Fibroblast of villous mesenchyme (primary cell): ENCODE measurements around the gene NFXL1. TPM values are rescaled to one million over a fixed set of nuclear protein-coding genes. Genes with fewer than 3 reads are reported as not detected.

Source experiments
- DNase-seq: peaks from one replicate; pipeline ENCODE4 v3.0.0-alpha.2; 2010; ENCODE audit warnings: low read depth
- H3K4me3 ChIP-seq: 2 replicates; pipeline ENCODE4 v1.5.1; 2011; ENCODE audit warnings: low read depth, mild to moderate bottlenecking, low read length
- CTCF ChIP-seq: IDR thresholded peaks from 2 replicates; pipeline ENCODE4 v1.5.1; 2012; ENCODE audit warnings: low read depth, mild to moderate bottlenecking, low read length; ENCODE audit not compliant: insufficient read depth
- total RNA-seq: library from RNA; depleted of rRNA; stranded (reverse); fragments of >200 nt; gene quantifications from 2 replicates; pipeline ENCODE4 v1.2.3, GENCODE V29; 2012

Gene NFXL1
- 10.0 and 11.7 TPM in 2 replicates for total RNA-seq

DNA sequence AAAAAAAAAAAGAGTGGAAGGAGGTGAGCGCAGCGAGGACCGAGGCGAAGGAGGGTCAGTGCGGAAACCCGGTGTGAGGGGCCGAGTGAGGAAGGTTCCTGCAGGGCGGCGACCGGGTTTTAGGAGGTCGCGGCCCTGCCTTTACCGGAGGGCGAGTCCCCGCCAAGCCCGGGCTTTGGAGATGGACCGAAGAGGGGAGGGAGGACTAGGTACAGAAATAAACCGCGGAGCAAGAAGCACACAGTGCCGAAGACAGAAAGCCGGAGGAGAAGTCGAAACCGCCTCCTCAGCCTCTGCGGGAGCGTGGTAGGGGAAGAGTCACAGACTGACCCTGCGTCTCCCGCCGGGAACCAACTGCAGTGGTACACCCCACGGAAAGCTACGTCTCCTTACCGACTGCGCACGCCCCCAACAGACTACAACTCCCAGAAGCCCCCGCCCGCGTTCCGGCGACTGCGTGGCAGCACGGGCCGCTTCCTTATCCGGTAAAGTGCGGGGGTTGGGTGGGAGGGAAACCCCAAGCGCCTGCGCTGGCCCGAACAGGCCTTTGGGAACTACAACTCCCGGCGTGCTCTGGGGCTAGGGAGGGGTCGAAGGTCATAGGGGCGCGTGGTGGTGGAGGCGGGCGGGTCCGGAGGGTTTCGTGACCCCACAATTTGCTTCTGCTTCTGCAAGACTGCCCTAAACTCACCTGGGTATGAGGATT lies at the start of gene NFXL1:
Gene NFXL1 (minus strand): TSS at position 364 of the 706 bp plus-strand sequence. CDS start 380 bp downstream, outside the sequence.
- no peak for TF ChIP-seq CTCF
- peak within 1 kb of the TSS; percentile 97 for H3K4me3 ChIP-seq

DNA sequence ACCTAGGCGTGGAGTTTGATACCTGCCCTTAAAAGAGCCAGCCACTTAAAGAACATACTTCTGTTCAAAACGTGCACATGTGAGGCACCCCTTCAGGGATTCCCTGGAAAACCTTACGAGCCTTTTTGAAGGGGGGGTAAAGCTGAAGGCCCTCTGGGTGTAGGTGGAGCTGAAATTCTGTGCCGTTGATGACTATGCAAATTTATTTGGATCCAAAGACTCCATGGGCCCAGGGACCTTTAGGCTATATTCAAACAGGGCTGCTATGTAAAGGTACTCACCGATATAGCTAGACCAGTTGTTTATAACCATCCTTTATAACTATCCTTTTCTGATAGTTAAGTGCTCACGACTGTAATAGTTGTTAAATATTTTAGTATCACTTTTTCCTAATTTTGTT lies 40.3 kb upstream of the NFXL1 start:
- H3K4me3 ChIP-seq = no peak overlapping the region
- no peak for TF ChIP-seq CTCF
- DNase-seq = no peak

More for the DNA sequence above, at the start of gene NFXL1:
- peak; percentile 98 for DNase-seq

DNA sequence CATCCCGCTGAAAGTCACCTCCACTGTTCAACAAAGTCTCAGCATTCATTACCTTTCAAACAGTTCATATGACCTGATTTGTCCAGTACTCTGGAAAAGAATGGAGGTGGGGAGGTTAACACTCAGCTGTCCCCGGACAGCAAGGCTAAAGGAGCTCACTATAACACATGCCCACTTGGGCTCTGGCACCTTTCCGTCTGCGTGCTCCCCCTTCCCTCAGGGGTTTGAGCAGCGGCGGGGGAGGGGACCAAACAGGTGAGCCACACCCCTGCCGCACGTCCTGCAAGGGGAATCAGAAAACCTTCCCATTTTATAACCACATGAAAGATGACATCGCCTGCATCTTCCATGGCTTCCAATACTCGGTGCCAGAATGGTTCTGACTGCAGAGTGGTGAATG lies 39.9 kb upstream of the NFXL1 start:
- no peak overlapping the region for H3K4me3 ChIP-seq
- TF ChIP-seq CTCF = no peak
- no peak for DNase-seq

DNA sequence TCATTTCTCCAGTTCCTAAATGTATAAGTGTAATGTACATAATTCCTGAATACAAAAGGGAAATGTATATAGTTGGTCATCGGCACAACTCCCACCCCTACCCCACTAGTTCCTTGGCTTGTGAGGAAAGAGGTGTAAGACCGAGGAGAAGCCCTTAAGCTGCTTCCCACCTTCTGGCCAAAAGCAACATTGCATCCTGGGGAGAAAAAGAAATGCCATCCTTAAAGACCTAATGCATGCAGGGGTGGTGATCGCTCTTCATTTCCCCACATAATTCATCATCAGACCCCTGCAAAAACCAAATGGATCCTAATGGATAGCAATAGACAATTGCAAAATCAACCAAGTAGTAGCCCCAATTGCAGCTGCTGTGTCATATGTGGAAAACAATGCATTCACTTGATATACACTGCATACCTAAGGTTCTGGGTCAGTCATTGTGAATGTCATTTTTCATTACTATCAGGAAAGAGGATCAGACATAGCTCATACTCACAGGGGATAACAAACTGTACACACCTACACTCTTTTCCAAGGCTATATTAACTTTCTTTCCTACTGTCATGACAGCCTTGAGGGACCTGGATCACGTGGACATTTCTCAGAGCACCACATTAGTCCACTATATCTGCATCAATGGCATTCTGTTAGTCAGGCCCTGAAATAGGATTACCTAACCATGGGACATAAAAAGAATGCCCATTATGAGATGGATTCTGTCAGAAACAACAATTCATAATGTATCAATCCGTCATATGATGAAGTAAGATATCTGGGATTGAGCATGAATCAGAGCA lies 31.7 kb upstream of the NFXL1 start:
- no peak overlapping the region for H3K4me3 ChIP-seq
- DNase-seq = no peak
- TF ChIP-seq CTCF = peak; percentile 29

DNA sequence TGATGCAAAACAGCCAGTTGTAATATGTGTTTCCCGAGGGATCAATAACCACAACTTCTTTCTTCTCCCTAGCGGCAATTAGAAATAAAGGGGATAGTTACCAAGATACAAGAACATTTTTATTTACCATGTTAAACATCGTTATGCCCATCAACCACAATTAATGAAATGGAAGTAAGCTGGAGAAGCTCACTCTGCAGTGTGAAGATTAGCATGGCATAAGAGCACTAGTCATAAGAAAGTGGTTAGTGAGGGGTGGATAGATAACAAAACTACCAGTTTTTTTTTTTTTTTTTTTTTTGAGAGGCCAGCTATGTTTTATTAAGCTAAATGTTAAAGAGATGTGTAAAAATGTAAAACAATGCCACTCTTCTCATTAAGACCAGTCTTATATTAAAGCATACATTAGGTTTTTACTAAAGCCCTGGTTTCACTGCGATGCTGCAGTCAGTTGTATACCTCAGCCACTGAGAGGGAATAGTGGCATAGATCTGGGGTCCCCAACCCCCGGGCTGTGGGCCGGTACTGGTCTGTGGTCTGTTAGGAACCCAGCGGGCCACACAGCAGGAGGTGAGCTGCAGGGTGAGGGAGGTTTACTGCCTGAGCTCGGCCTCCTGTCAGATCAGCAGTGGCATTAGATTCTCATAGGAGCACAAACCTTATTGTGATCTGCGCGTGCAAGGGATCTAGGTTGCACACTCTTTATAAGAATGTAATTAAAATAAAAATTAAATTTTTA lies 27.9 kb upstream of the NFXL1 start:
- no peak overlapping the region for H3K4me3 ChIP-seq
- TF ChIP-seq CTCF = no peak
- DNase-seq = no peak

DNA sequence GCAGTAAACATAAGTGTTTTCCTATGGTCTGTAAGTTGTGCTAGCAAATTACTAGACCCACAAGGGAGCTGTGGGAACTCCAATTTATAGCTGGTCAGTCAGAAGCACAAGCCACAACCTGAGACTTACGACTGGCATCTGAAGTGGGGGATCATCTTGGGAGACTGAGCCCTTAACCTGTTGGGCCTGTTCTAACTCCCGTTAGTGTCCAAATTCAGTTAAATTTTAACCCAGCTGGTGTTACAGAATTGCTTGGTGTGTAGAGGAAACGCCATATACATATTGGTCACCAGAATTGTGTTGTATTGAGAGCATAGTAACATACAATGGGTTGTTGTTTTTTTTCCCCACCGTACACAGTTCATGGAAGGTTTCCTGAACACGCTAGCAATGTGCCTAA lies 25.1 kb upstream of the NFXL1 start:
- no peak for TF ChIP-seq CTCF
- DNase-seq = no peak
- H3K4me3 ChIP-seq = no peak overlapping the region
